ENCODE data around the gene WDR7. TPM values are rescaled to one million over a fixed set of nuclear protein-coding genes. Genes with fewer than 3 reads are reported as not detected.
"Not testable (repeated sequence)": the region's sequence is repeated elsewhere in the genome, so short reads cannot be mapped to it uniquely, and the experiment has no call there.

WDR7 gene
- polyA plus RNA-seq, 4 donors: 11.1 to 14.6 (median 12.5) TPM

DNA sequence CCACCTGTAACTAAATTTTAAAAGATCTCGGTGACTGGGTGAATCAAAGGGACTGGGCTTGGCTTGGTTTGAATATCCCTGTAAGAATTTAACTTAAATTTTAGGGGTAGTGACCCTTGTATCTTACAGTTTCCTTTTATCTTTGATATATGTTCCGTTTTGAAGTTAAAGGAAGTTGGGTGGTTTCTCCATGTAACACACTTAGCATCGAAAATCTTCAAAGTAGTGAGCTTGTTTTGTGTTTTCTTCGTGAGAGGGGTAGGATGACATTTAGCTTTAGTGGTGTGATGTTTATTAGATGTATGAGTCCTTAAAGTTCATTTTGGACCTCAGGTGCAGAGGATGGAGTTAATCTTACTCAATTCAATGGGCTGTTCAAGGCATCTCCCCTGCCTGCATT lies 1.6 kb downstream of the WDR7 start:
- no peak for DNase-seq (ENCODE audit: low read depth in 4 of 4, low spot score in 3 of 4)

DNA sequence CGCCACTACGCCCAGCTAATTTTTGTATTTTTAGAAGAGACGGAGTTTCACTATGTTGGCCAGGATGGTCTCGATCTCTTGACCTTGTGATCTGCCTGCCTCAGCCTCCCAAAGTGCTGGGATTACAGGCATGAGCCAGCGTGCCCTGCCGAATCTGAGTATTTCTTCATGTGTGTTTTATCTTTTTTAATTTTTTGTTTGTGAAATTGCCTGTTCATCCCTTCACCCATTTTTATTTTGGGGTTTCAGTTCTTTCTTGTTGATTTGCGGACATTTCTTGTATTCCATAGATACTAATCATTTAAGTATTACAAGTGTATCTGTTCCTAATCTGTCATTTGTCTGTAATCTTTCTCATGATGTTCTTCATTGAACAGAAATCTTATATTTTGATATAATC lies 3.1 kb downstream of the WDR7 start:
- not testable (repeated sequence) for DNase-seq (ENCODE audit: low read depth in 4 of 4, low spot score in 3 of 4)

- no peak for DNase-seq (ENCODE audit: low read depth in 4 of 4, low spot score in 3 of 4)
Measured at GRCh38 chr18:56658261-56658660, 7.1 kb downstream of the WDR7 start.

- DNase-seq (ENCODE audit: low read depth in 4 of 4, low spot score in 3 of 4): no peak
Measured at GRCh38 chr18:56659111-56659510, 8.0 kb downstream of the WDR7 start.

DNA sequence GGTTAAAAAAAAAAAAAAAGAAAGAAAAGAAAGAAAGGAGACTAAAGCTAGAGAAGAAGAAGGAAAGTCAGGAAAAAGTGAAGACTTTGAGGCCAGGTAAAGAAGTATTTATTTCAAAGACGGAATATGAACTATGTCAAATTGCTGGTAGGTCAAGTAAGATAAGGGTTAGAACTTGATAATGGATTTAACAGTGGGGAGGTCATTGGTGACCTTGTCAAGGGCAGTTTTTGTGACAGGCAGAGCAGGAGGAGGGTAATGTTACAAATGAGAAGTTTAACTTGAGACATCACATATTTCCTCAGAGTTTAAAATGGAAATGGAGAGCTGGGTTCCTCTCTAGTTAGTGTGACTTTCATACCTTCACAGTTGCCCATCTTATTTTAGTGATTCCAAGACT lies 9.5 kb downstream of the WDR7 start:
- DNase-seq (ENCODE audit: low read depth in 4 of 4, low spot score in 3 of 4): no peak

DNA sequence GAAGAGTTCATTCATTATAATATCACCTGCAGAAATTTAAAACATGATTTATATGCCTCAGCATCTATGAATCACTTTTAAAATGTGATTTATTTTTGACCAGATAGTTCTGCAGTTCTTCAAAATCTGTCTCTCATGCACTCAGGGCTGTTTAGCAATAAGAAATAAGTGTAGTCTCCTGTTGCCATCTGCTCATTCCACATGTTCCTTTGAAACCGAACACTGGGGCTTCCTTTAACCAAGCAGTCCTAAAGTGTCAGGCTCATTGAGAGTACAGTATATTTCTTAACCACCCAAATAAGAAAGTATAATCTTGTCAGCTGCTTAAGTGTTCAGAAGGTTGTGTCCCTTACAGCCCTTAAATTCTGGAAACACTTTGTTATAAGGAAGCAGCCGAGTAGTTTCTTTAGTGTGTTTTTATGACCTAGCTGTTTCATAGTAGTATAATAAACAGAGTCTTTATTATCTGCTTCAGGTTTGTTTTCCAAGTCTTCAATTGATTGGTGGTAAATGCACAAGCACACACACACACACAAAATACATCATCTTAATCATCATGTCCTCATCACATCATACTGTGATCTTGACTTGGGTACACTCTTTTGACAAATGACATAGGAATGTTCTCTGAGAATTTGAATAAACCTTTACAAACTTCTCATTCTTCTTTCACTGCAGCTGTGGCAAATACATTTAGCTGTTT lies 10.4 kb downstream of the WDR7 start:
- no peak for DNase-seq (ENCODE audit: low read depth in 4 of 4, low spot score in 3 of 4)

- DNase-seq (ENCODE audit: low read depth in 4 of 4, low spot score in 3 of 4): no peak
Measured at GRCh38 chr18:56662063-56662408, 10.9 kb downstream of the WDR7 start.

DNA sequence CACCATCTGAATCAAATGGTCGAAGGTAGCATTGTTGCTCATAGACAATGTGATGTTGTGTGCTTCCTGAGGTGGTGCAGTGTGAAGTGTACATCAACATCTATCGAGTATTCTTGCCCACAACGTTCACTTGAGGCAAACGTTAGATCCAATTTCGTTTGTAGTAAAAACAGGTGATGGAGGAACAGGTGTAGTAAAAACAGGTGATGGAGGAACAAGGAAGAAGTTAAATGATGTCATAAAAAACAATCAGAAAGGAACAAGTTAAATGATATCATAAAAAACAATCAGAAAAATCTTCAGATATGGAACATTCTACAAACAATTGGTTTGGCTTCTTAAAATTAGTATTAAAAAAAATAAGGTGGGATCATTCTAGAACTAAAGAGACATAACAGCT lies 11.3 kb downstream of the WDR7 start:
- no peak for DNase-seq (ENCODE audit: low read depth in 4 of 4, low spot score in 3 of 4)

DNA sequence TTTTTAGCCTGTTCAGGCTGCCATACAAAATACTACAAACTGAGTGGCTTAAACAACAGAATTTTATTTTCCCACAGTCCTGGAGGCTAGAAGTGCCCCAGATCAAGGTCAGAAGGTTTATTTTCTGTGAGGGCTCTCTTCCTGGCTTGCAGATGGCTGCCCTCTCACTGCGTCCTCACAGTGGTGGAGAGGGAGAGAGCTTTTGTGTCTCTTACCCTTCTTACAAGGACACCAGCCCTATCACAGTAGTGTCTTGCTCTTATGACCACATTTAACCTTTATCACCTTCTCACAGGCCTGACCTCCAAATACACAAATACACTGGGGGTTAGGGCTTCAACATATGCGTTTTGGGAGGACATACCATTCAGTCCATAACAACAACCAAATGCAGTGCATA lies 11.7 kb downstream of the WDR7 start:
- no peak for DNase-seq (ENCODE audit: low read depth in 4 of 4, low spot score in 3 of 4)

DNA sequence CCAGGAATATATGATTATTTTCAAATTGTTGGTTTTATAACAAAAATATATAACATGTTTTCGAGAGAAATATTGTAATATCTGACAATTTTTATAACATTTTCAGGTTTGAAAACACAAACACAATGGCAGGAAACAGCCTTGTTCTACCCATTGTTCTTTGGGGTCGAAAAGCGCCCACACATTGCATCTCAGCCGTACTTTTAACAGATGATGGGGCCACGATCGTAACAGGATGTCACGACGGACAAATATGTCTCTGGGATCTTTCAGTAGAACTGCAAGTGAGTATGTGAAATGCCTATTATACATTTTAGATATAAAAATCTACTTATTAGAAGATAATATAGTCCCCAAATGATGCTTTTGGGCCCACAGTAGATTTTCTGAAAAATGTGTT lies 21.2 kb downstream of the WDR7 start:
- DNase-seq (ENCODE audit: low read depth in 4 of 4, low spot score in 3 of 4): no peak

DNA sequence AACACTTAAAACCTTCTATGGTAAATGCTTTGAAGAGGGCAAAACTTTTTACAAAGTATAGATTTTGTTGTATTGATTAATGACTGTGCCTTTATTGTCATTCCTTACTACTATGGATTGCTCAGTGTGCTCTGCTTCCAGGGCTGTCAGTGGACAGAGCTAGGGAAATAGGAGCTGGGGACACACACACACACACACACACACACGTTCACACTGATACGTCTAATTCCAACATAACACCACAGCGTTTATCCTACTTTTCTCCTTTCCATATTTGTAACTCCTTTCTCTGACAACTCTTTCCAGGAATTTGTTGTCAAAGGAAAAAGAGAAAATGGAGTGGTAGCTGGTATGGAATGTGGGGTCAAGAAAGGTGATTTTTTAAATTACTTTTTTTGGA lies 21.8 kb downstream of the WDR7 start:
- DNase-seq (ENCODE audit: low read depth in 4 of 4, low spot score in 3 of 4): no peak

- DNase-seq (ENCODE audit: low read depth in 4 of 4, low spot score in 3 of 4): no peak
Measured at GRCh38 chr18:56676639-56677038, 25.5 kb downstream of the WDR7 start.

GRCh38 chr18:56678836-56679565 lies 27.8 kb downstream of the WDR7 start:
- DNase-seq (ENCODE audit: low read depth in 4 of 4, low spot score in 3 of 4): no peak

DNA sequence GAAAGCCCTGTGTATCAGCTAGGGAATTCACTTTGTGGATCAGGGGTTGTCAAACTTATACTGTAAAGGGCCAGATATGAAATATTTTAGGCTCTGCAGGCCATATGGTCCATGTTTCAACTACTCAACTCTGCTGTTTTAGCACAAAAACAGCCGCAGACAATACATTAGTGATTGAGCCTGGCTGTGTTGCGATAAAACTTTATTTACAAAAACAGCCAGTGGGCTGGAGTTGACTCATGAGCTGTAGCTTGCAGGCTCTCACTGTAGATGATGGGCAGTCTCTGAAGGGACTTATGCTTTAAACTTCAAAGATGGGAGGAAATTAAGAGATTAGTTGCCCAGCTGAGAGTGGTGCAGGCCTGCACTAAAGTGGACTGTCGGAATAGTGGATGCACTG lies 33.1 kb downstream of the WDR7 start:
- no peak for DNase-seq (ENCODE audit: low read depth in 4 of 4, low spot score in 3 of 4)

DNA sequence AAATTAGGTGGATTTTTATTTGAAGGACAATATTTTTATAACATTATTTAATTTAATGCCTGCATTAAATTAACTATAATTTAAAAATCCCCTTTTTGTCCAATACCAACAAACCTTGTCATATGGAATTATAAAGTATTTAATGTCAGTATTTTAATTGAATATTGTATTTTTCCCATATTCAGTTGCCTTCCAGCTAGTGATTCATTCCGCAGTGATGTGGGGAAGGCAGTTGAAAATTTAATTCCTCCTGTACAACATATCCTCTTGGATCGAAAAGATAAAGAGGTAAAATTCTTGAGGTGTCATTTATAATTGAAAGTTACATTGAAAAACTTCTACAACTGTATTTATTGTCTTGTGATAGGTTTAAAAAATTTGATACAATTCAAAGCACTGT lies 40.4 kb downstream of the WDR7 start:
- DNase-seq (ENCODE audit: low read depth in 4 of 4, low spot score in 3 of 4): no peak

DNA sequence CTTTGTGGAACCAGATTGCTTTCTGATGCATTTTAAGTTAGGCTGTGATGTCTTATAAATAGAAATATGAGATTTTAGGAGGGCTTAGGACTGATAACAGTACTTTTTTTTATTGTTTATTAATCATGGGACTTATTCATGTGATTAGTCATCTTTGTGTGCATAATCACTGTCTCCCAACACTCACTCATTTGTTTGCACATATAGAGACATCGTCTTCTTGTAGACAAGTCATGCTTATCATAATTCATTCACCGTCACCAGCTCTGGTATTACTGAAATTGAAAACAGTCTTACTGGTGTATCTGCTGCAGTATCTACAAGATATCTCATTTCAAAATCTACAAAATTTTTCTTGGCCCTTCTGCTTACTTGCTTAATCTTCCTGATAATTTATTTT lies 45.8 kb downstream of the WDR7 start:
- no peak for DNase-seq (ENCODE audit: low read depth in 4 of 4, low spot score in 3 of 4)

DNA sequence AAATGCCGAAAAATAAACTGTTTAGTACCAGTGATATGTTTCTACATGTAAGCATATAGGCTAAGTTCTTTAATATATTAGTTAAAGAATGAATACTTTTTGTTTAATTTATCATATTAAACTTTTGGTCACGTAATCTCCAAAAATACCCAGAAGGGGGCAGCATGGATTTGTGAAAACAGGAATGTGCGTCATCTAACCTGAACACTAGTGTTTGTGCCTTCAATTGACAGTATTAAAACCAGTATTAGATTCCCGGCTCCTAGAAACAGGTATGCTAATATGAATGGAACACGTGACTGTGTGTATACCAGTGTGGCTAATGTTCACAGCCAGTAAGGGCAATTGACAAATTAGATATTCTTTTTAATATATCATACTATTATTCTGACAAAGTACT lies 51.8 kb downstream of the WDR7 start:
- peak in 1 of 4 donors; percentile 1 for DNase-seq (ENCODE audit: low read depth in 4 of 4, low spot score in 3 of 4)

DNA sequence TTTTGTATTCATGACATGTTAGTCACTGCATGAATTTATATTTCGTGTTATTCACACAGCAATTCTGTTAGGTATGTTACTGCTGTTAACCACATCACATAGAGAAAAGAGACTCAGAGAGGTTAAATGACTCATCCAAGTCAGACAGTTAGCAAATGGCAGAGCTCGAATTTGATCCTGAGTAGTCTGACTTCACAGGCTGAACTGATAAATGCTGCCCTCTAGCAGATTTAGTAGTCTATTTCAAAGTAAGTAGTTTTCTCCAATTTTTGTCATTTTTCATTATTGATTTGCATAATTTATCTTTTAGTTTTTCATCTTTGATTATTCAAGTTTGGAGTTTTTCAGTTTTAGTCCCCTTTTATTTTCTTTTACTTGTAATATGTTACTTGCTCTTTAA lies 58.3 kb downstream of the WDR7 start:
- DNase-seq (ENCODE audit: low read depth in 4 of 4, low spot score in 3 of 4): no peak

DNA sequence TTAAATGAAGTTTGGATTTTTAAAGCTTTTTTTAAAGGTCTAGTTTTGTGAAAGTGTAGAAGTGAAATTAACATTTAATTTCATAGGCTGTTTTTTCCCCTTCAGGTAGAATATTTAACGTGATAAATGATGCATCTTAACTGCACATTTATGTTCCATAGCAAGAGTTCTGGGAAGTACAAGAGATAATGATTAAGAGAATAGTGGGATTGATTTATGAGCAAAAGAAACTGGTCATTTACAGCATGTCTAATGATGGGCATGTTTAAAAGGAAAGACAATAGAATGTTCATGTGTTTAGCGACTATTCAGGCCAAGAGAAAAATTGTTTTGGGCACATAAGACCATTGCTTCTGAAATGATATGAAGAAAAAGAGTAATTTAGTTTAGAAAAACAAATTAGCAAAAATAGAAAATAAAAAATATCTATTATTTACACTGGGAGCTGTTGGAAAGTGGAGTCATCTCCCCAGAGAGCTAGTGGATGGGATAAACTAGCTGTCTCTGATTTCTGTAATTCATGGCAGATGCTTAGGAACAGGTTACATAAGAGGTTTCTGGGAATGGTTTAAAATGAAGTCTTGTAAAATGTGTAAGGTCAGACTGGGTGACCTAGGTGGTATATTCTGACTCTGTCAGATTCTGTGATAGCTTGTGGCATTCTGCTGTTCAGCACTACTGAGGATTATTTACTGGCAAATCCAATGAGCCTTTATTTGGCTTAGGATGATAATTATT lies 60.7 kb downstream of the WDR7 start:
- DNase-seq (ENCODE audit: low read depth in 4 of 4, low spot score in 3 of 4): no peak

DNA sequence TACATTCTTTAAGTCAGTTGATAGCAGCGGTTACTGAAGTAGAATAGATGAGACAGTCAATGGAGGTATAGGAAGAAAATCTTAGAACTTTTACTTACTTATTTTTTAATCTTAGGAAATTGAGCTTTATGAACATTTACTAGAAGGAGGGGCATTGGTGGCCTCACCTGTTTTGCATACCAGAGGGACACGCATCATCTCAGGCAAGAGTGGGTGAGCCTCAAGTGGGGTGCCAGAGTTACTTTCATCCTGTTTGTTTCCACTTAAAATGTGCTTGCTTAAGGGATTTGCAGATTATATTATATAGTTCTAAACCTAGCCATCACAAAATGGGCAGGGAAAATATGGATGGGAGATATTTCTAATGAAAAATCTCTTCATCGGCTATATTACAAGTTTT lies 61.6 kb downstream of the WDR7 start:
- DNase-seq (ENCODE audit: low read depth in 4 of 4, low spot score in 3 of 4): no peak

DNA sequence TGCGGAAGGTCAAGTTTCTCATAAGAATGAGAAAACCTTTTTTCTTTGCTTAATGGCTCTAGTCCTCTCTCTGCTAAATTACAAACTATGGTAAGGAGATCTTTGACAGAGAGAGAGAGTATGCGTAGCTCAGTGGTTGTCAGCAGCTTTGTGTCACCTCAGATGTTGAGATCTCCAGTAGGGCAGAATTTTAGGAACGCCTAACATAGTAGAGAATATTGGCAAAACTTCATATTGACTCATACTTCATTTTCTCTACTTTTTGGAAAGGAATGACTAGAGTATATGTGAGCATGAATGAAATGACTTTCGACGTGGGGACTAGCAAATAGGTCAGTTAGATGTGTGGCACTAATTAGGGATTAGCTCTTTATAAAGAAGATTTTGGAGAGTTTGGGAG lies 64.0 kb downstream of the WDR7 start:
- no peak for DNase-seq (ENCODE audit: low read depth in 4 of 4, low spot score in 3 of 4)

GRCh38 chr18:56716692-56717146 lies 65.6 kb downstream of the WDR7 start:
- DNase-seq (ENCODE audit: low read depth in 4 of 4, low spot score in 3 of 4): no peak

Data from left renal pelvis (tissue), 4 donors.